ENCODE measurements around the gene HOXB5. TPM values are rescaled to one million over a fixed set of nuclear protein-coding genes. Genes with fewer than 3 reads are reported as not detected.

Gene HOXB5
- total and polyA plus RNA-seq, 12 donors, result 0.12 to 10.5 (median 3.6) TPM

GRCh38 chr17:48605991-48606891 lies 12.7 kb upstream of the HOXB5 start:
- no peaks in the 10 kb centered on the region for H3K9me3 ChIP-seq (replicated peaks in 1 of 3)
- TF ChIP-seq CTCF (IDR thresholded peaks at IDR 0.05) (no peak), POLR2A (IDR thresholded peaks at IDR 0.05) (no peak)
- H3K4me1 ChIP-seq (replicated peaks in 1 of 2), result peaks cover 3 to 24% of the 10 kb centered on the region in 2 donors
- H3K36me3 ChIP-seq (replicated peaks in 1 of 2), result no peaks in the 10 kb centered on the region
- H3K27ac ChIP-seq, result no peak overlapping the region
- no peaks in the 10 kb centered on the region for H3K27me3 ChIP-seq
- 77 to 85% (median 82%) methylated on average over 41 of the region's 41 CpGs for WGBS, 4 donors
- DNase-seq, result no peak
- no peak overlapping the region for H3K4me3 ChIP-seq
- intact Hi-C loops (cut with DNase I), result no loop called here

- H3K36me3 ChIP-seq (replicated peaks in 1 of 2), result no peaks in the 10 kb centered on the region
- no peak for TF ChIP-seq CTCF (IDR thresholded peaks at IDR 0.05)
- TF ChIP-seq POLR2A (IDR thresholded peaks at IDR 0.05), result no peak
- 52 to 84% (median 62%) methylated on average over 9 to 10 of the region's 10 CpGs for WGBS, 4 donors
- peaks cover 3 to 24% of the 10 kb centered on the region in 2 donors for H3K4me1 ChIP-seq (replicated peaks in 1 of 2)
- H3K4me3 ChIP-seq, result peak overlapping the region in 1 of 4 donors; percentile 70
- H3K9me3 ChIP-seq (replicated peaks in 1 of 3), result no peaks in the 10 kb centered on the region
- no peaks in the 10 kb centered on the region for H3K27me3 ChIP-seq
- DNase-seq, result no peak
- H3K27ac ChIP-seq, result peak overlapping the region in 3 of 5 donors; percentile 38 to 87 (median 70)
- intact Hi-C loops (cut with DNase I), result no loop called here
Measured at GRCh38 chr17:48605409-48605919, 11.9 kb upstream of the HOXB5 start.

GRCh38 chr17:48604770-48605329 lies 11.3 kb upstream of the HOXB5 start, which contains the start of gene HOXB6:
TSS of gene HOXB6 (minus strand) at chr17:48604986. CDS start at chr17:48598150, 6,836 bp downstream.
- H3K4me3 ChIP-seq, result peak within 1 kb of the TSS in 3 of 4 donors; percentile 1 to 70 (median 11)
- intact Hi-C loops (cut with DNase I), result no loop called here
- 9 to 30% (median 16%) methylated on average over 16 of the region's 16 CpGs for WGBS, 4 donors
- H3K27me3 ChIP-seq, result no peaks in the 10 kb centered on the region
- peak within 1 kb of the TSS; percentile 21 to 87 (median 55) for H3K27ac ChIP-seq
- no peaks in the 10 kb centered on the region for H3K9me3 ChIP-seq (replicated peaks in 1 of 3)
- no peaks in the 10 kb centered on the region for H3K36me3 ChIP-seq (replicated peaks in 1 of 2)
- TF ChIP-seq CTCF (IDR thresholded peaks at IDR 0.05) (peak in 2 of 6 experiments; percentile 27 to 28), POLR2A (IDR thresholded peaks at IDR 0.05) (peak; percentile 36 to 79)
- DNase-seq, result peak in 5 of 7 donors; percentile 52 to 82 (median 72)
- H3K4me1 ChIP-seq (replicated peaks in 1 of 2), result peaks cover 2 to 24% of the 10 kb centered on the region in 2 donors
